IMR-90 (cell line): ENCODE results near the gene DPF3. TPM values are rescaled to one million over a fixed set of nuclear protein-coding genes. Genes with fewer than 3 reads are reported as not detected.

Experiments used
- ATAC-seq: fragments of 200-7000 bp; cut with Tn5 transposase; 2 replicates; pipeline ENCODE4 v1.9.1; 2020; ENCODE audit warnings: low read depth, mild to moderate bottlenecking, moderate library complexity
- BruUV-seq: library from RNA; stranded (reverse); fragments of 400-500 nt; replicated peaks from 2 replicates; lab custom pipeline; 2021; lab: Mats Ljungman, UMichigan
- CTCF ChIA-PET: fragments of 300-600 bp; formaldehyde crosslinking; extraction: SDS; loops from one replicate; lab custom pipeline; 2021; ENCODE audit warnings: antibody characterized with exemption; lab: Yijun Ruan, JAX
- POLR2A ChIA-PET: fragments of 300-600 bp; sonication (Branson Sonifier 250); formaldehyde crosslinking; loops from one replicate; lab custom pipeline; 2022; ENCODE audit warnings: antibody characterized with exemption; ENCODE audit not compliant: unreplicated experiment; lab: Charles Lee
- DNase-seq: peaks from one replicate; pipeline ENCODE4 v3.0.0; 2013
- H2AFZ ChIP-seq: replicated peaks from 2 replicates; pipeline ENCODE3; 2013; ENCODE audit warnings: low read length, mild to moderate bottlenecking; ENCODE audit not compliant: poor library complexity
- H2AK5ac ChIP-seq: 2 replicates; pipeline ENCODE4 v1.6.1; 2013; ENCODE audit warnings: low read depth, low read length, inconsistent platforms
- H2AK9ac ChIP-seq: replicated peaks from 2 replicates; pipeline ENCODE3; 2013; ENCODE audit warnings: mild to moderate bottlenecking, low read depth, low read length, moderate library complexity; ENCODE audit not compliant: poor library complexity
- H2BK120ac ChIP-seq: 2 replicates; pipeline ENCODE4 v1.6.1; 2013; ENCODE audit warnings: low read depth, low read length, inconsistent platforms
- H2BK15ac ChIP-seq: 3 replicates; pipeline ENCODE4 v1.6.1; 2013; ENCODE audit warnings: low read depth, low read length, inconsistent platforms
- H2BK20ac ChIP-seq: 2 replicates; pipeline ENCODE4 v1.6.1; 2013; ENCODE audit warnings: low read depth, mild to moderate bottlenecking, inconsistent platforms, low read length, moderate library complexity
- H2BK5ac ChIP-seq: 2 replicates; pipeline ENCODE4 v1.6.1; 2013; ENCODE audit warnings: mild to moderate bottlenecking, low read depth, low read length, inconsistent platforms; ENCODE audit not compliant: poor library complexity, severe bottlenecking
- H3K14ac ChIP-seq: replicated peaks from 2 replicates; pipeline ENCODE4 v1.6.1; 2013; ENCODE audit warnings: low read depth, low read length, inconsistent platforms
- H3K18ac ChIP-seq: 2 replicates; pipeline ENCODE4 v1.6.1; 2013; ENCODE audit warnings: low read depth, low read length, control low read depth
- H3K23ac ChIP-seq: 2 replicates; pipeline ENCODE4 v1.6.1; 2013; ENCODE audit warnings: low read depth, low read length, inconsistent platforms
- H3K27ac ChIP-seq: 2 replicates; pipeline ENCODE4 v1.5.1; 2013; ENCODE audit warnings: mild to moderate bottlenecking, control low read depth, low read length; ENCODE audit not compliant: insufficient read depth
- H3K27me3 ChIP-seq: 2 replicates; pipeline ENCODE4 v1.6.1; 2013; ENCODE audit warnings: low read length; ENCODE audit not compliant: control insufficient read depth, insufficient read depth
- H3K36me3 ChIP-seq: 2 replicates; pipeline ENCODE4 v1.6.1; 2013; ENCODE audit warnings: low read length, mixed read lengths; ENCODE audit not compliant: control insufficient read depth, insufficient read depth
- H3K4ac ChIP-seq: 2 replicates; pipeline ENCODE4 v1.6.1; 2013; ENCODE audit warnings: low read depth, low read length, inconsistent platforms
- H3K4me1 ChIP-seq: 2 replicates; pipeline ENCODE4 v1.6.1; 2013; ENCODE audit warnings: low read length, mixed read lengths; ENCODE audit not compliant: control insufficient read depth, insufficient read depth
- H3K4me2 ChIP-seq: 2 replicates; pipeline ENCODE4 v1.6.1; 2013; ENCODE audit warnings: low read depth, mild to moderate bottlenecking, control low read depth, low read length, moderate library complexity
- H3K4me3 ChIP-seq: 2 replicates; pipeline ENCODE4 v1.5.1; 2013; ENCODE audit warnings: low read depth, mild to moderate bottlenecking, control low read depth, low read length, moderate library complexity; ENCODE audit not compliant: insufficient read depth
- H3K56ac ChIP-seq: 2 replicates; pipeline ENCODE4 v1.6.1; 2013; ENCODE audit warnings: low read length, inconsistent platforms; ENCODE audit not compliant: insufficient read depth; ENCODE audit errors: extremely low read depth
- H3K79me1 ChIP-seq, 2 experiments: 2 replicates each; pipeline ENCODE4 v1.6.1; 2013; ENCODE audit warnings: low read length in 2 of 2, inconsistent platforms in 1 of 2, low read depth in 1 of 2
- H3K9ac ChIP-seq: 2 replicates; pipeline ENCODE4 v1.6.1; 2013; ENCODE audit warnings: low read depth, low read length, control low read depth
- H3K9me1 ChIP-seq: 2 replicates; pipeline ENCODE4 v1.6.1; 2013; ENCODE audit warnings: low read length, inconsistent platforms; ENCODE audit not compliant: insufficient read depth
- H3K9me3 ChIP-seq: 2 replicates; pipeline ENCODE4 v1.6.1; 2013; ENCODE audit warnings: low read length; ENCODE audit not compliant: control insufficient read depth, insufficient read depth
- H4K20me1 ChIP-seq: 2 replicates; pipeline ENCODE4 v1.6.1; 2013; ENCODE audit warnings: low read length, inconsistent platforms; ENCODE audit not compliant: insufficient read depth
- H4K5ac ChIP-seq: 2 replicates; pipeline ENCODE4 v1.6.1; 2013; ENCODE audit warnings: mild to moderate bottlenecking, low read depth, low read length, control low read depth
- H4K8ac ChIP-seq, 2 experiments: 2 replicates each; pipeline ENCODE4 v1.6.1; 2013; ENCODE audit warnings: low read depth in 2 of 2, low read length in 2 of 2, control low read depth in 1 of 2, inconsistent platforms in 1 of 2
- H4K91ac ChIP-seq: 2 replicates; pipeline ENCODE4 v1.6.1; 2013; ENCODE audit warnings: low read depth, low read length, inconsistent platforms; ENCODE audit not compliant: insufficient read depth
- CHD1 ChIP-seq: IDR thresholded peaks from 2 replicates; pipeline ENCODE4 v1.6.1; 2012; ENCODE audit warnings: low read depth, low read length, improper control_type of control experiment
- FOS ChIP-seq: fragments of 150-350 bp; IDR thresholded peaks from 2 replicates; pipeline ENCODE4 v1.6.1; 2016; ENCODE audit warnings: low read depth, low read length
- MAFK ChIP-seq: IDR thresholded peaks from 2 replicates; pipeline ENCODE4 v1.6.1; 2012; ENCODE audit warnings: low read depth, low read length, improper control_type of control experiment
- MAZ ChIP-seq: IDR thresholded peaks from 2 replicates; pipeline ENCODE4 v1.6.1; 2012; ENCODE audit warnings: low read depth, mild to moderate bottlenecking, low read length, improper control_type of control experiment, moderate library complexity, borderline replicate concordance
- MXI1 ChIP-seq: IDR thresholded peaks from 2 replicates; pipeline ENCODE4 v1.6.1; 2012; ENCODE audit warnings: low read depth, mild to moderate bottlenecking, low read length, moderate library complexity, borderline replicate concordance
- NFE2L2 ChIP-seq: fragments of 150-350 bp; IDR thresholded peaks from 2 replicates; pipeline ENCODE4 v1.6.1; 2016; ENCODE audit warnings: low read depth, mild to moderate bottlenecking, low read length
- RAD21 ChIP-seq: IDR thresholded peaks from 2 replicates; pipeline ENCODE4 v1.6.1; 2012; ENCODE audit warnings: low read length, improper control_type of control experiment
- RFX5 ChIP-seq: IDR thresholded peaks from 2 replicates; pipeline ENCODE4 v1.8.0; 2012; ENCODE audit warnings: low read depth, mild to moderate bottlenecking, low read length, moderate library complexity
- WGBS, 2 experiments: methylation state at CpG; one replicate each; pipeline versions ENCODE4 v1.1.5 to v1.1.7; 2013; ENCODE audit warnings: missing lambda C conversion rate in 2 of 2; ENCODE audit not compliant: insufficient read length in 1 of 2; ENCODE audit errors: extremely low coverage in 2 of 2; 5-methylcytosine and 5-hydroxymethylcytosine counted together
- dilution Hi-C: fragments of 300-500 bp; cut with HindIII; formaldehyde crosslinking; loops from one replicate; pipeline ENCODE4 v1.14.3; 2018; ENCODE audit warnings: low sequenced_read_pairs; ENCODE audit not compliant: unreplicated experiment
- in situ Hi-C: fragments of 300-500 bp; cut with MboI; formaldehyde crosslinking; loops from 3 replicates; pipeline ENCODE4 v1.14.3; 2019; ENCODE audit warnings: low sequenced_read_pairs, inconsistent platforms, mixed read lengths
- intact Hi-C: fragments of 100-400 bp; cut with micrococcal nuclease; formaldehyde crosslinking; loops from 2 replicates; pipeline ENCODE4 v1.10.0; 2022
- polyA plus RNA-seq, 3 experiments: library from polyadenylated mRNA; depleted of rRNA; stranded (reverse); fragments of >200 nt; gene quantifications; 2 replicates each; pipeline ENCODE4 v1.2.3, GENCODE V29; 2012; ENCODE audit warnings: low replicate concordance in 1 of 3
- total RNA-seq: library from RNA; depleted of rRNA; stranded (reverse); fragments of >200 nt; gene quantifications from 2 replicates; pipeline ENCODE4 v1.2.3, GENCODE V29; 2012
- TF ChIP-seq, protein P1 (sequence below): fragments of 150-350 bp; IDR thresholded peaks from 2 replicates; pipeline ENCODE4 v1.6.1; 2016; ENCODE audit warnings: low read depth, mild to moderate bottlenecking, low read length, moderate library complexity, borderline replicate concordance
- TF ChIP-seq, protein P2 (sequence below): conservative IDR thresholded peaks from 2 replicates; pipeline ENCODE4 v1.5.1; 2012; ENCODE audit warnings: mild to moderate bottlenecking, low read depth, low read length, improper control_type of control experiment
- TF ChIP-seq, protein P3 (sequence below): fragments of 150-350 bp; IDR thresholded peaks from 2 replicates; pipeline ENCODE4 v1.6.1; 2017; ENCODE audit warnings: mild to moderate bottlenecking, antibody characterized with exemption, low read length, low read depth

The DPF3 gene
- total and polyA plus RNA-seq, 2 of the 4 experiments (the other 2 are of a cell fraction): 30.5 to 32.8 TPM

DNA sequence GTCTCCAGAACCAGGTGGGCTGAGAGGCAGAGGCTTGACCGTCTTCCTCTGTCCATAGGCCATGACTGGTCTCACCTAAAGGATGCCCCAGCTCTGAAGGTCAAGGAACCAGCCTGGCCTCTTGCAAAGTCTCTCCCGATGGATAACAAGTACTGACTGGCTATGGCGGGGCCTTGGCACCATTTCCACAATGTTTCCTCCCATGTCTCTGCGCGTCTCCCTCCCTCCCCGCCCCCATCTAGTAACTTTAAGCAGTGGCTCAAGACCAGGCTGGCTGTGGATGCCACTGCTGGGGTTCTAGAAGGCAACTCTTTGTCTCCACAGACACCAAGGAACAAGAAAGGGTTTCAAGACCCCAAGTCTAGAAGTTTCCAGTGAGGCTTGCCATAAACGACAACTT, 275.5 kb downstream of the DPF3 start:
- H3K79me1 ChIP-seq: peaks cover 0 to 4% of the 10 kb centered on the region in 2 experiments; a peak in 1 of 4 replicates
- CTCF ChIA-PET: no interaction called here
- no peak overlapping the region for H3K14ac ChIP-seq
- H3K9ac ChIP-seq: no peak overlapping the region
- H2AK5ac ChIP-seq: peak overlapping the region; percentile 74
- H4K20me1 ChIP-seq: no peaks in the 10 kb centered on the region
- ATAC-seq (no peak), DNase-seq (no peak)
- peak overlapping the region; percentile 55; the same call in 1 of the 2 replicates for H2BK20ac ChIP-seq
- POLR2A ChIA-PET: interaction anchor here (1.2 kb wide), 1 partner anchor 11 kb away, joined by 4 read pairs; no protein-coding TSS in a partner anchor
- peak overlapping the region; percentile 66 for H4K91ac ChIP-seq
- no peak overlapping the region for H3K4me3 ChIP-seq
- peak overlapping the region in 1 of 2 experiments; percentile 56; a peak in 1 of 4 replicates for H4K8ac ChIP-seq
- WGBS, 2 experiments: 100% methylated on average over 4 of the region's 7 CpGs; no CpG with 5 or more reads in 1 of the 2 experiments
- no peaks in the 10 kb centered on the region for H3K36me3 ChIP-seq
- no peak overlapping the region for H2AFZ ChIP-seq
- intact Hi-C loops (no loop called here), dilution Hi-C loops (no loop called here), in situ Hi-C loops (no loop called here)
- no peak overlapping the region for H3K23ac ChIP-seq
- no peak overlapping the region for H2BK5ac ChIP-seq
- no peaks in the 10 kb centered on the region for H3K9me3 ChIP-seq
- no peak overlapping the region for H3K56ac ChIP-seq
- no peaks in the 10 kb centered on the region for H3K27me3 ChIP-seq
- no peak for TF ChIP-seq NFE2L2
- TF ChIP-seq MAZ: no peak
- TF ChIP-seq RAD21: no peak
- TF ChIP-seq, protein P1, sequence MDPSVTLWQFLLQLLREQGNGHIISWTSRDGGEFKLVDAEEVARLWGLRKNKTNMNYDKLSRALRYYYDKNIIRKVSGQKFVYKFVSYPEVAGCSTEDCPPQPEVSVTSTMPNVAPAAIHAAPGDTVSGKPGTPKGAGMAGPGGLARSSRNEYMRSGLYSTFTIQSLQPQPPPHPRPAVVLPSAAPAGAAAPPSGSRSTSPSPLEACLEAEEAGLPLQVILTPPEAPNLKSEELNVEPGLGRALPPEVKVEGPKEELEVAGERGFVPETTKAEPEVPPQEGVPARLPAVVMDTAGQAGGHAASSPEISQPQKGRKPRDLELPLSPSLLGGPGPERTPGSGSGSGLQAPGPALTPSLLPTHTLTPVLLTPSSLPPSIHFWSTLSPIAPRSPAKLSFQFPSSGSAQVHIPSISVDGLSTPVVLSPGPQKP: no peak
- TF ChIP-seq, protein P2, sequence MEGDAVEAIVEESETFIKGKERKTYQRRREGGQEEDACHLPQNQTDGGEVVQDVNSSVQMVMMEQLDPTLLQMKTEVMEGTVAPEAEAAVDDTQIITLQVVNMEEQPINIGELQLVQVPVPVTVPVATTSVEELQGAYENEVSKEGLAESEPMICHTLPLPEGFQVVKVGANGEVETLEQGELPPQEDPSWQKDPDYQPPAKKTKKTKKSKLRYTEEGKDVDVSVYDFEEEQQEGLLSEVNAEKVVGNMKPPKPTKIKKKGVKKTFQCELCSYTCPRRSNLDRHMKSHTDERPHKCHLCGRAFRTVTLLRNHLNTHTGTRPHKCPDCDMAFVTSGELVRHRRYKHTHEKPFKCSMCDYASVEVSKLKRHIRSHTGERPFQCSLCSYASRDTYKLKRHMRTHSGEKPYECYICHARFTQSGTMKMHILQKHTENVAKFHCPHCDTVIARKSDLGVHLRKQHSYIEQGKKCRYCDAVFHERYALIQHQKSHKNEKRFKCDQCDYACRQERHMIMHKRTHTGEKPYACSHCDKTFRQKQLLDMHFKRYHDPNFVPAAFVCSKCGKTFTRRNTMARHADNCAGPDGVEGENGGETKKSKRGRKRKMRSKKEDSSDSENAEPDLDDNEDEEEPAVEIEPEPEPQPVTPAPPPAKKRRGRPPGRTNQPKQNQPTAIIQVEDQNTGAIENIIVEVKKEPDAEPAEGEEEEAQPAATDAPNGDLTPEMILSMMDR: no peak
- TF ChIP-seq, protein P3, sequence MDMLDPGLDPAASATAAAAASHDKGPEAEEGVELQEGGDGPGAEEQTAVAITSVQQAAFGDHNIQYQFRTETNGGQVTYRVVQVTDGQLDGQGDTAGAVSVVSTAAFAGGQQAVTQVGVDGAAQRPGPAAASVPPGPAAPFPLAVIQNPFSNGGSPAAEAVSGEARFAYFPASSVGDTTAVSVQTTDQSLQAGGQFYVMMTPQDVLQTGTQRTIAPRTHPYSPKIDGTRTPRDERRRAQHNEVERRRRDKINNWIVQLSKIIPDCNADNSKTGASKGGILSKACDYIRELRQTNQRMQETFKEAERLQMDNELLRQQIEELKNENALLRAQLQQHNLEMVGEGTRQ: no peak
- no peak for TF ChIP-seq FOS
- TF ChIP-seq RFX5: no peak
- TF ChIP-seq MXI1: no peak
- TF ChIP-seq MAFK: no peak
- TF ChIP-seq CHD1: no peak
- no TSS peak for BruUV-seq
- H2BK15ac ChIP-seq: 0 out of 3 replicates have a peak overlapping the region, but pooled peaks have one; percentile 64
- H2BK120ac ChIP-seq: peak overlapping the region; percentile 100
- no peak overlapping the region for H3K27ac ChIP-seq
- no peak overlapping the region for H3K4me2 ChIP-seq
- H3K4me1 ChIP-seq: peaks cover 34% of the 10 kb centered on the region
- peaks cover 23% of the 10 kb centered on the region for H3K9me1 ChIP-seq
- no peak overlapping the region for H4K5ac ChIP-seq
- peak overlapping the region; percentile 58; the same call in 1 of the 2 replicates for H3K4ac ChIP-seq
- H2AK9ac ChIP-seq: no peak overlapping the region
- H3K18ac ChIP-seq: no peak overlapping the region
